CD14-positive monocyte (primary cell): ENCODE data around the gene PTP4A1. TPM values are rescaled to one million over a fixed set of nuclear protein-coding genes. Genes with fewer than 3 reads are reported as not detected.

ENCODE experiments used
- DNase-seq, 3 donors: peaks; one replicate each; pipeline ENCODE4 v3.0.0-alpha.2; 2011 to 2022
- H2AFZ ChIP-seq: 2 replicates; pipeline ENCODE4 v1.6.0; 2012; ENCODE audit warnings: mild to moderate bottlenecking, low read depth, low read length, inconsistent platforms; ENCODE audit not compliant: insufficient read depth, poor library complexity, severe bottlenecking
- H3K27ac ChIP-seq, 2 donors: 1 replicate in 1 of 2; 2 replicates in 1 of 2; pipeline ENCODE4 v1.5.1; 2012 to 2013; ENCODE audit warnings: low read length in 2 of 2, control low read depth in 1 of 2, inconsistent platforms in 1 of 2, low read depth in 1 of 2, mild to moderate bottlenecking in 1 of 2
- H3K27me3 ChIP-seq, 2 donors: one replicate each; pipeline versions ENCODE4 v1.6.0 to v1.6.1; 2011 to 2013; ENCODE audit warnings: low read length in 2 of 2; ENCODE audit not compliant: control insufficient read depth in 2 of 2, insufficient read depth in 2 of 2
- H3K36me3 ChIP-seq, 2 donors: replicated peaks in 1 of 2; 1 replicate in 1 of 2; 2 replicates in 1 of 2; pipeline versions ENCODE4 v1.5.1 to v1.6.1; 2012 to 2013; ENCODE audit warnings: low read length in 2 of 2, control low read depth in 1 of 2, inconsistent platforms in 1 of 2, mild to moderate bottlenecking in 1 of 2; ENCODE audit not compliant: insufficient read depth in 2 of 2, control insufficient read depth in 1 of 2
- H3K4me1 ChIP-seq, 2 donors: 1 replicate in 1 of 2; 2 replicates in 1 of 2; pipeline versions ENCODE4 v1.5.1 to v1.6.1; 2012 to 2013; ENCODE audit warnings: low read length in 2 of 2, control low read depth in 1 of 2, inconsistent platforms in 1 of 2, mild to moderate bottlenecking in 1 of 2, moderate library complexity in 1 of 2; ENCODE audit not compliant: insufficient read depth in 2 of 2, control insufficient read depth in 1 of 2
- H3K4me2 ChIP-seq: replicated peaks from 2 replicates; pipeline ENCODE3; 2012; ENCODE audit warnings: low read length, moderate library complexity, mild to moderate bottlenecking; ENCODE audit not compliant: poor library complexity, severe bottlenecking; ENCODE audit errors: extremely low read depth
- H3K4me3 ChIP-seq, 3 experiments: fragments of 200-600 bp in 1 of 3; sonication (generic) in 1 of 3; replicated peaks in 1 of 3; 1 replicate in 2 of 3; 2 replicates in 1 of 3; pipeline ENCODE4 v1.5.1; 2011 to 2013; ENCODE audit warnings: low read length in 3 of 3, mild to moderate bottlenecking in 3 of 3, control low read depth in 2 of 3, low read depth in 2 of 3, inconsistent platforms in 1 of 3, moderate library complexity in 1 of 3
- H3K79me2 ChIP-seq: 2 replicates; pipeline ENCODE4 v1.6.0; 2012; ENCODE audit warnings: mild to moderate bottlenecking, control low read depth, inconsistent platforms, low read length, moderate library complexity; ENCODE audit not compliant: insufficient read depth
- H3K9ac ChIP-seq: 2 replicates; pipeline ENCODE4 v1.6.0; 2017; ENCODE audit warnings: low read length, mild to moderate bottlenecking; ENCODE audit not compliant: insufficient read depth, poor library complexity, severe bottlenecking
- H3K9me3 ChIP-seq, 2 donors: replicated peaks in 1 of 2; 1 replicate in 1 of 2; 2 replicates in 1 of 2; pipeline versions ENCODE4 v1.5.1 to v1.6.1; 2012 to 2013; ENCODE audit warnings: low read length in 2 of 2, control low read depth in 1 of 2; ENCODE audit not compliant: control insufficient read depth in 1 of 2, insufficient read depth in 1 of 2
- H4K20me1 ChIP-seq: 2 replicates; pipeline ENCODE4 v1.6.0; 2012; ENCODE audit warnings: mild to moderate bottlenecking, low read length, control low read depth, moderate library complexity; ENCODE audit not compliant: insufficient read depth
- H3K27ac Mint-ChIP-seq, 7 donors: one replicate each; pipeline ENCODE4 v1.8.0; 2020; ENCODE audit warnings: mild to moderate bottlenecking in 7 of 7, mixed read lengths in 7 of 7, moderate library complexity in 6 of 7, inconsistent platforms in 2 of 7
- H3K27me3 Mint-ChIP-seq, 3 donors: one replicate each; pipeline ENCODE4 v1.8.0; 2021 to 2022; ENCODE audit warnings: low read depth in 3 of 3, mild to moderate bottlenecking in 3 of 3, mixed read lengths in 3 of 3, moderate library complexity in 3 of 3, inconsistent platforms in 1 of 3
- H3K36me3 Mint-ChIP-seq, 2 donors: one replicate each; pipeline ENCODE4 v1.8.0; 2020; ENCODE audit warnings: mixed read lengths in 2 of 2, inconsistent platforms in 1 of 2, mild to moderate bottlenecking in 1 of 2
- H3K4me1 Mint-ChIP-seq: one replicate; pipeline ENCODE4 v1.8.0; 2020; ENCODE audit warnings: mild to moderate bottlenecking, mixed read lengths
- H3K4me3 Mint-ChIP-seq, 2 donors: one replicate each; pipeline ENCODE4 v1.8.0; 2020; ENCODE audit warnings: mild to moderate bottlenecking in 2 of 2, mixed read lengths in 2 of 2, moderate library complexity in 1 of 2
- H3K9me3 Mint-ChIP-seq, 7 donors: one replicate each; pipeline ENCODE4 v1.8.0; 2020 to 2022; ENCODE audit warnings: mixed read lengths in 7 of 7, mild to moderate bottlenecking in 6 of 7, moderate library complexity in 6 of 7, inconsistent platforms in 2 of 7
- CTCF ChIP-seq: fragments of 200-600 bp; IDR thresholded peaks from one replicate; pipeline ENCODE4 v1.8.0; 2022; ENCODE audit warnings: antibody characterized with exemption, mild to moderate bottlenecking
- WGBS: methylation state at CpG from one replicate; pipeline ENCODE4 v1.1.5; 2013; ENCODE audit warnings: missing lambda C conversion rate; ENCODE audit not compliant: insufficient coverage; 5-methylcytosine and 5-hydroxymethylcytosine counted together
- intact Hi-C, 2 donors: fragments of 100-400 bp; cut with micrococcal nuclease; formaldehyde crosslinking; loops; one replicate each; pipeline versions ENCODE4 v1.15.0 to v1.15.1; 2023
- polyA plus RNA-seq, 3 donors: library from polyadenylated mRNA; depleted of rRNA in 1 of 3; unstranded in 2 of 3; stranded (reverse) in 1 of 3; fragments of 300-500 nt in 2 of 3; fragments of >200 nt in 1 of 3; fragmentation: Illumina TruSeq in 2 of 3; gene quantifications; 1 replicate in 2 of 3; 2 replicates in 1 of 3; pipeline ENCODE4 v1.2.3, GENCODE V29; 2012 to 2021

The PTP4A1 gene
- polyA plus RNA-seq, 3 donors: 73.4 to 106 (median 96.1) TPM

GRCh38 chr6:63574554-63574900 lies 2.2 kb downstream of the PTP4A1 start:
- Mint-ChIP-seq H3K36me3 (peaks cover 18 to 23% of the 10 kb centered on the region in 2 donors), H3K9me3 (peaks cover 0 to 1% (median 0%) of the 10 kb centered on the region in 7 donors), H3K27me3 (peaks cover 0 to 3% (median 2%) of the 10 kb centered on the region in 3 donors), H3K4me1 (peaks cover 24% of the 10 kb centered on the region), H3K27ac (peak overlapping the region in 3 of 7 donors; percentile 3 to 97 (median 93)), H3K4me3 (peak overlapping the region; percentile 93)
- H3K4me2 ChIP-seq: peak overlapping the region; percentile 83
- intact Hi-C loops: loop anchor here in 1 of 2 donors (10.0 kb wide), 1 partner anchor 60 kb away; the partner anchor contains the start of gene PHF3
- H3K4me3 ChIP-seq: peak overlapping the region in 1 of 3 experiments; percentile 85
- peaks cover 30 to 32% of the 10 kb centered on the region in 2 donors for H3K36me3 ChIP-seq
- no peak for DNase-seq
- no peak overlapping the region for H3K27ac ChIP-seq
- peaks cover 52% of the 10 kb centered on the region for H3K79me2 ChIP-seq
- H3K27me3 ChIP-seq: peaks cover 0 to 14% of the 10 kb centered on the region in 2 donors
- 86% methylated on average over 1 of the region's 2 CpGs for WGBS
- peaks cover 48% of the 10 kb centered on the region for H4K20me1 ChIP-seq
- TF ChIP-seq CTCF: peak; percentile 41
- peaks cover 21 to 28% of the 10 kb centered on the region in 2 donors for H3K4me1 ChIP-seq
- H3K9me3 ChIP-seq: no peaks in the 10 kb centered on the region
- no peak overlapping the region for H3K9ac ChIP-seq
- H2AFZ ChIP-seq: no peak overlapping the region

- no peak overlapping the region for H3K4me3 ChIP-seq
- H3K4me1 Mint-ChIP-seq: peaks cover 23% of the 10 kb centered on the region
- H3K36me3 Mint-ChIP-seq: peaks cover 34 to 40% of the 10 kb centered on the region in 2 donors
- H3K36me3 ChIP-seq: peaks cover 47 to 50% of the 10 kb centered on the region in 2 donors
- no peak overlapping the region for H3K9ac ChIP-seq
- H3K79me2 ChIP-seq: peaks cover 52% of the 10 kb centered on the region
- TF ChIP-seq CTCF: no peak
- no peak overlapping the region for H3K4me3 Mint-ChIP-seq
- WGBS: no CpG with 5 or more reads among the region's 3 CpGs
- H3K4me2 ChIP-seq: no peak overlapping the region
- no peak overlapping the region for H3K27ac ChIP-seq
- peaks cover 0 to 1% of the 10 kb centered on the region in 2 donors for H3K27me3 ChIP-seq
- peaks cover 20 to 27% of the 10 kb centered on the region in 2 donors for H3K4me1 ChIP-seq
- H3K27ac Mint-ChIP-seq: no peak overlapping the region
- no peak overlapping the region for H2AFZ ChIP-seq
- intact Hi-C loops: loop anchor here in 1 of 2 donors (10.0 kb wide), 1 partner anchor 59 kb away; the partner anchor contains the start of gene PHF3
- peaks cover 56% of the 10 kb centered on the region for H4K20me1 ChIP-seq
- no peak for DNase-seq
- H3K27me3 Mint-ChIP-seq: no peaks in the 10 kb centered on the region
- H3K9me3 Mint-ChIP-seq: peaks cover 0 to 1% (median 0%) of the 10 kb centered on the region in 7 donors
- H3K9me3 ChIP-seq: no peaks in the 10 kb centered on the region
Measured at GRCh38 chr6:63576147-63576772, 4.0 kb downstream of the PTP4A1 start.
